Activated CD4-positive, alpha-beta T cell treated with anti-CD3 and anti-CD28 coated beads, Interleukin-2, amount 50 U/mL, for 48 hours (primary cell): ENCODE measurements around the gene TBXT.

Source experiments
- DNase-seq, 2 experiments: peaks; one replicate each; pipeline ENCODE4 v3.0.0-alpha.2; 2020

The TBXT gene

DNA sequence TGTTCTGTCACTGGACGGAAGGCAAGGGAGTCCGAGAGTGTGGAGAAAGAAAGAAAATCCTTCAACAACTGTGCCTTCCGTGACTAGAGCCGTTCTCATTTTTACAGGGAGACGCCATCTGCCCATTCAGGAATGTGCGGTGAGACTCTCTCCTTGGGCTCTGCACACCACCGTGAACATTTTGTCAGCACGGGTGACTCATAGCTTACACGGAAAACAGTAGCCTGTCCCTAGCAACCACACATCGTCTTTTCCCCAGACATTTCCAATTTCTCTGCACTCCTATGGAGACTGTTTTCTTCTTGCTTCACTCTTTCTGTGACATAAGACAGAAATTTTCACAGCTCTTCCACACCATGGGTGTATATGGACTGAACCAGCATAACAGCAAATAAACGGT is 55.1 kb downstream of the TBXT start:
- no peak for DNase-seq

- DNase-seq = no peak
Measured at GRCh38 chr6:166109608-166110007, 58.0 kb downstream of the TBXT start.
